T-helper 17 cell (primary cell): Measurements from ENCODE around the gene VASN. TPM values are rescaled to one million over a fixed set of nuclear protein-coding genes. Genes with fewer than 3 reads are reported as not detected.

Experiments
- ATAC-seq: fragments of 150-1000 bp; cut with Tn5 transposase; 2 replicates; pipeline ENCODE4 v1.10.0; 2021; ENCODE audit warnings: mild to moderate bottlenecking, moderate library complexity
- DNase-seq, 3 donors: peaks; one replicate each; pipeline versions ENCODE4 v3.0.0 to v3.0.0-alpha.2; 2020 to 2021
- H3K9me3 ChIP-seq: one replicate; pipeline ENCODE4 v1.7.0; 2013; ENCODE audit warnings: low read length, mild to moderate bottlenecking; ENCODE audit not compliant: control insufficient read depth, poor library complexity, severe bottlenecking
- H3K27ac Mint-ChIP-seq: one replicate; pipeline ENCODE4 v1.8.0; 2022; ENCODE audit warnings: mild to moderate bottlenecking, moderate library complexity, mixed read lengths
- H3K27me3 Mint-ChIP-seq: one replicate; pipeline ENCODE4 v1.8.0; 2022; ENCODE audit warnings: mixed read lengths
- H3K36me3 Mint-ChIP-seq: one replicate; pipeline ENCODE4 v1.8.0; 2022; ENCODE audit warnings: low read depth, mixed read lengths
- H3K4me1 Mint-ChIP-seq: one replicate; pipeline ENCODE4 v1.8.0; 2022; ENCODE audit warnings: mild to moderate bottlenecking, mixed read lengths
- H3K4me3 Mint-ChIP-seq: one replicate; pipeline ENCODE4 v1.8.0; 2022; ENCODE audit warnings: mild to moderate bottlenecking, moderate library complexity, mixed read lengths
- total RNA-seq, 4 donors: library from RNA in 2 of 4; stranded (reverse) in 2 of 4; gene quantifications; one replicate each; pipeline ENCODE4 v1.2.3 and lab custom pipeline; 2022 to 2026

The VASN gene
- total RNA-seq, 2 donors from 2014 or later, result 0.55 to 0.57 TPM

DNA sequence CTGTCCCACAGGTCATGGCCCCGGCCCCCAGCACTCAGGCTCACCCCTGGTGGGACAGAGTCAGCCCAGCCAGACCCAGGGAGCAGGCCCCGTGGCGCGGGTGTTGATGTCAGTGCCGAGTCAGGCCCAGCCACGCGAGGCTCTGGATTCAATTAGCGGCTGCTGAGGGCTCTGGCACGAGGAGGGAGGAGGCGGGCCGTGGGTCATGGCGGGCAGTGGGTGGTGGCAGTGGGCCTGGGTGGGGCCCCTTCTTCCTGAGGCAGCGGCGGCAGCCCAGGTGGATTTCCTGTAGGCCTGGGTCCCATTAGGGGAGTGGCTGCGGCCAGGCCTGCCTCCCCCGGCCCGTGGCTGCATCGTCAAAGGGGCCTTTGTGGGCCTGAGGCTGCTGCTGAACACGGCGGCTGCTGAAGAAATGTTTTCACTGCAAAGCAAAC lies 12.9 kb downstream of the VASN start:
- H3K27me3 Mint-ChIP-seq, result no peaks in the 10 kb centered on the region
- H3K9me3 ChIP-seq, result no peaks in the 10 kb centered on the region
- ATAC-seq (no peak), DNase-seq (no peak)
- H3K36me3 Mint-ChIP-seq, result no peaks in the 10 kb centered on the region
- peak overlapping the region; percentile 39 for H3K4me3 Mint-ChIP-seq
- peaks cover 19% of the 10 kb centered on the region for H3K4me1 Mint-ChIP-seq
- H3K27ac Mint-ChIP-seq, result peak overlapping the region; percentile 92

- peaks cover 20% of the 10 kb centered on the region for H3K4me1 Mint-ChIP-seq
- H3K4me3 Mint-ChIP-seq, result peak overlapping the region; percentile 67
- DNase-seq (no peak), ATAC-seq (no peak)
- H3K27me3 Mint-ChIP-seq, result no peaks in the 10 kb centered on the region
- no peaks in the 10 kb centered on the region for H3K36me3 Mint-ChIP-seq
- peak overlapping the region; percentile 85 for H3K27ac Mint-ChIP-seq
- H3K9me3 ChIP-seq, result no peaks in the 10 kb centered on the region
These were observed 13.6 kb downstream of the VASN start for GRCh38 chr16:4385066-4385788.

GRCh38 chr16:4385789-4386450 lies 14.3 kb downstream of the VASN start:
- DNase-seq (no peak), ATAC-seq (no peak)
- H3K9me3 ChIP-seq, result no peaks in the 10 kb centered on the region
- Mint-ChIP-seq H3K36me3 (no peaks in the 10 kb centered on the region), H3K4me3 (peak overlapping the region; percentile 67), H3K27ac (peak overlapping the region; percentile 85), H3K27me3 (no peaks in the 10 kb centered on the region), H3K4me1 (peaks cover 14% of the 10 kb centered on the region)

- Mint-ChIP-seq H3K4me1 (peaks cover 12% of the 10 kb centered on the region), H3K36me3 (no peaks in the 10 kb centered on the region), H3K4me3 (peak overlapping the region; percentile 67), H3K27ac (peak overlapping the region; percentile 85), H3K27me3 (no peaks in the 10 kb centered on the region)
- DNase-seq, result no peak
- no peak for ATAC-seq
- H3K9me3 ChIP-seq, result no peaks in the 10 kb centered on the region
These were observed 14.8 kb downstream of the VASN start for GRCh38 chr16:4386451-4386805.

- peak overlapping the region; percentile 85 for H3K27ac Mint-ChIP-seq
- no peak for DNase-seq
- H3K4me1 Mint-ChIP-seq, result peaks cover 12% of the 10 kb centered on the region
- no peaks in the 10 kb centered on the region for H3K27me3 Mint-ChIP-seq
- H3K36me3 Mint-ChIP-seq, result no peaks in the 10 kb centered on the region
- no peaks in the 10 kb centered on the region for H3K9me3 ChIP-seq
- H3K4me3 Mint-ChIP-seq, result peak overlapping the region; percentile 67
- no peak for ATAC-seq
These were observed 15.4 kb downstream of the VASN start for GRCh38 chr16:4386951-4387565.

DNA sequence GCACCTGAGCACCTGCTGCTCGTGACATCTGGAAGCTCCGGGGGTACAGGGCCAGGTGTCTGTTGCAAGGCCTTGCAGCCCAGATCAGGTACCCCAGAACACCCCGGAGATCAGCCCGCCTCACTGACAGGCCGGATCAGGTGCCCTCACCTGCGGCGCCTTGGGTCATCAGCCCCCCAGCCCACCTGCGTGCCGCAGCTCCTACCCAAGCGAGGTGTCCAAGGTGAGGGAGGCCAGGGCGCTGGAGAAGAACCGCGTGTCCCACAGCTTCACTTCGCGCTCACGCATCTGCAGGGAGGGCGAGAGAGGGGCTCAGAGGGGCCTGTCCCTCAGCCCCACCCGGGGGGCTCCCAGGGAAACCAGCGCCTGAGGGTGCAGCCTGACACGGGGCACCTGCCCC lies 16.1 kb downstream of the VASN start:
- no peaks in the 10 kb centered on the region for H3K27me3 Mint-ChIP-seq

GRCh38 chr16:4388271-4389021 lies 16.8 kb downstream of the VASN start:
- no peaks in the 10 kb centered on the region for H3K36me3 Mint-ChIP-seq
- H3K4me1 Mint-ChIP-seq, result peaks cover 5% of the 10 kb centered on the region
- no peaks in the 10 kb centered on the region for H3K9me3 ChIP-seq
- H3K27ac Mint-ChIP-seq, result peak overlapping the region; percentile 85
- DNase-seq (no peak), ATAC-seq (no peak)
- no peak overlapping the region for H3K4me3 Mint-ChIP-seq
- H3K27me3 Mint-ChIP-seq, result no peaks in the 10 kb centered on the region

More for the DNA sequence above, 16.1 kb downstream of the VASN start:
- peak overlapping the region; percentile 45 for H3K4me3 Mint-ChIP-seq
- peak overlapping the region; percentile 85 for H3K27ac Mint-ChIP-seq
- H3K36me3 Mint-ChIP-seq, result no peaks in the 10 kb centered on the region
- ATAC-seq, result no peak
- no peak for DNase-seq
- peaks cover 10% of the 10 kb centered on the region for H3K4me1 Mint-ChIP-seq
- no peaks in the 10 kb centered on the region for H3K9me3 ChIP-seq

DNA sequence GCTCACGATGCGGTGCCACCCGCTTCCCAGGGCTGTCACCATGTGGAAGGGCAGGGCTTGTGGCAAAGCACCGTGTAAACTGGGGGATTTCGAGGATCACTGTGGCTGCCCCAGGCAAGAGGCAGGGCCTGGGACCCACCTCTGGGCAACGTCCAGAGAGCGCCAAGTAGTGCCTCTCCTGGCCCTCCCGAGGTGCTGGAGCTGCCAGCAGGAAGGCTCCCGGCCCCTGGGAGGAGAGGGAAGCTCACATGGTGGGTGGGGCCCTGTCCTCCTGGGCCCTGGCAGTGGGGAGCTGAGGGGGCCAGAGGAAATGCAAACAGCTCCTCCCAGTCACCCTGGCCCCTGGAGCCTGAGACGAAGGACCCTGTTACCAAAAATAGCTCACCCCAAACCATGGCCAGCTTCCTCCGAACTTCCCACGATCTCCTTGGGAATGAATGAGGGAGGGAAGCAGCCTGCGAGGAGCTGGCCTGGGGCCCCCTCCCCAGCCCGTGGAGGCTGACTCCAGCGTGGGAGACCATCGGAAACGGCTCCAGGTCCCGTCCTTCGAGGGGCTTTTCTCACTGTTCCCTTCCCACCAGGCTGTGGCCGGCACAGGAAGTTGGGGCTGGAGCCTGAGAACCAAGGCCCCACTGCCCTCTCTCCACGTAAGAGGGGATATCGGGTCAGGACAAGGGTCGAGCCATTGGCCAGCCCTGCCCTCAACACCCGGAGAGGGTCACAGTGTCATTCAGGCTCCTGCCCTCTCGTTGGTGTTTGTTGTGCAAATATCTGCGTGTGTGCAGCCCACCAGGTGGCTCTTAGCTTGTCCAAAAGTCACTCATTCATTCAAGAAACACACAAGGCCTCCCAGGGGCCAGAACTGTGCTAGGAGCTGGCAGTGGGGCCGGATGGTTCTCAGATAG lies 17.7 kb downstream of the VASN start:
- ATAC-seq, result no peak
- H3K9me3 ChIP-seq, result no peaks in the 10 kb centered on the region
- no peak for DNase-seq
- Mint-ChIP-seq H3K36me3 (no peaks in the 10 kb centered on the region), H3K27ac (peak overlapping the region; percentile 85), H3K4me1 (peaks cover 5% of the 10 kb centered on the region), H3K4me3 (peak overlapping the region; percentile 63), H3K27me3 (no peaks in the 10 kb centered on the region)

DNA sequence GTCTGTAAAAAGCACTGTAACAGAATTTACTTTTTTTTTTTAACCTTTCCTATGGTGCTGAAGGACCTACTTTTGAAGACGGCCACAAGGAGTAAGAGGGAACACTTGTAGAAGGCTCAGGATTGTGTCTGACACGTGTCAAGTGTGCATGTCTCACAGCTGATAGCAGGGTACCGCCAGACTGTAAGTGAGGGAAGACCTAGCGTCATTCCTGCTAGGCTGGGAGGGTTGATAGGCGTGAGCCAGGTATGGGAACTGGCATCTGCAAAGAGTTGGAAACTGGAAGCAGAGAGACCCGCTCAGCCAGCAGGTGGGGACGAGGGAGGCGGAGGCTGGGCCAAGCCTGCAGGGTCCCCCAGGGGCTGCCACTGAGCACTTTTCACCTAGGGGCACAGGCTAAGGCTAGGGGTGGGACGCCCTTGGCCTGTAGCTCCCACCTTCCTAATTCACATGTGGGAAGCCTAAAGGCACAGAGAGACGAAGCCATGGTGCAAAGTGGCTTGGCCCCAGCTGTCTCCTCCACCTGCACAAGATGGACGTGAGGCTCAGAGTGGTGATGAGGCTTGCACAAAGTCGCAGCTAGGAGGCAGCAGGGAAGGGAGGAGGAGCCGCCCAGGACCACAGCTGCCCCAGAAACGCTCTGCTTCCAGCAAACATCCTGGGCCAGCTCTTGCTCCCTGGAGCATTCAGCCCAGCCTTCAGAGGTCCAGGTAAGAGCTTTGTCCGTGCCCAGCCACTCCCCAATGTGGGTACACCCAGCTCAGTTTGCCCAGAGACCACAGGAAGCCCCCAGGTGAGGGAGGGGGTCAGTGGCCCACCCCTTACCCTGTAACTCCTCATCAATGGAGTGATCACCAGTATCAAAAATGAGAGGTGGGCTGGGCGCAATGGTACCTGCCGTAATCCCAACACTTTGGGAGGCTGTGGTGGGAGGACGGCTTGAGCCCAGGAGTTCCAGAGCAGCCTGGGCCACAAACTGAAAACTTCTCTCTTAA lies 18.9 kb downstream of the VASN start:
- Mint-ChIP-seq H3K4me3 (peak overlapping the region; percentile 63), H3K4me1 (peaks cover 8% of the 10 kb centered on the region), H3K27ac (peak overlapping the region; percentile 83), H3K27me3 (no peaks in the 10 kb centered on the region), H3K36me3 (peaks cover under 1% of the 10 kb centered on the region)
- H3K9me3 ChIP-seq, result no peaks in the 10 kb centered on the region
- DNase-seq, result no peak
- ATAC-seq, result no peak

DNA sequence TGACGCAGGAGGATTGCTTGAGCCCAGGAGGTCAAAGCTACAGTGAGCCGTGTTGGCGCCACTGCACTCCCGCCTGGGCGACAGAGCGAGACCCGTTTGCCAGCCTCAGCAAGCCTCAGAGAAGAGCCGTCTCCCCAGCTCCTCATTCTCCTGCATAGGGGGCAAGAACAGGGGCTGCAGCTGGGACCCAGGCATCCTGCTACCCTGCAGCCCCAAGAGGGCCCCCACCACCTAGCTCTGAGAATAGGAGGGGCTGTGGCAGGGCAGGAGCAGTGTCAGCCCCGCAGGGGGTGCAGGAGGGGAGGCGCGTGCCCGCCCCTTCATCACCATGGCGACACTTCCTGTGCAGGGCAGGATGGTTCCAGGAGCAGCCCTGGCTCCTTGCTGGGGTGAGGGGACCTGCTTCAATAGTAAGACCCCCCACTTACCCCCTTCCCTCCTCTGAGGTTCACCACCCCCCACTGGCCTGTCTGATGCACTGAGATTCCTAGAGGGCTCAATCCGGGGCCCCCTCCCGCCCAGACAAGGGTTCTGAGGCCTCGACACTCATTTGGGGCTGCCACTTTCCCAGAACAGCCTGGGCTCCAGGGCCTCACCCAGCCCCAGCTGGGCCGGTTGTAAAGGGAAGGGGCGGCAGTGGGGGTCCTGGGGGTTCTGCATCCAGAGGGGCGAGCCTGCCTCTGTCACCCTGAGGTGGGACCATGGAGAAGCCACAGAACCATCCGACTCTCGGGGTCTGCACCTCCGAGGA lies 20.2 kb downstream of the VASN start:
- no peak for DNase-seq

More for the DNA sequence above, 20.2 kb downstream of the VASN start:
- no peaks in the 10 kb centered on the region for H3K27me3 Mint-ChIP-seq
- peaks cover 3% of the 10 kb centered on the region for H3K36me3 Mint-ChIP-seq
- peaks cover 11% of the 10 kb centered on the region for H3K4me1 Mint-ChIP-seq
- H3K27ac Mint-ChIP-seq, result peak overlapping the region; percentile 83
- H3K9me3 ChIP-seq, result no peaks in the 10 kb centered on the region
- no peak overlapping the region for H3K4me3 Mint-ChIP-seq
- ATAC-seq, result peak; percentile 14
